Stimulated activated naive CD8-positive, alpha-beta T cell treated with anti-CD3 and anti-CD28 coated beads, Interleukin-15, amount 100 ng/mL, for 72 hours (primary cell): ENCODE data around the gene RFNG.

Experiments used
- ATAC-seq: fragments of 150-1000 bp; cut with Tn5 transposase; 2 replicates; pipeline ENCODE4 v1.10.0; 2021; ENCODE audit warnings: mild to moderate bottlenecking, moderate library complexity
- DNase-seq, 2 donors: peaks; one replicate each; pipeline ENCODE4 v3.0.0; 2021 to 2022
- H3K27ac Mint-ChIP-seq, 2 donors: one replicate each; pipeline ENCODE4 v1.8.0; 2022; ENCODE audit warnings: mild to moderate bottlenecking in 2 of 2, mixed read lengths in 2 of 2, moderate library complexity in 2 of 2
- H3K27me3 Mint-ChIP-seq: one replicate; pipeline ENCODE4 v1.8.0; 2022; ENCODE audit warnings: mixed read lengths
- H3K4me1 Mint-ChIP-seq: one replicate; pipeline ENCODE4 v1.8.0; 2022; ENCODE audit warnings: mild to moderate bottlenecking, mixed read lengths
- H3K4me3 Mint-ChIP-seq, 2 donors: one replicate each; pipeline ENCODE4 v1.8.0; 2022; ENCODE audit warnings: mild to moderate bottlenecking in 2 of 2, mixed read lengths in 2 of 2, moderate library complexity in 1 of 2
- H3K9me3 Mint-ChIP-seq, 2 donors: one replicate each; pipeline ENCODE4 v1.8.0; 2022; ENCODE audit warnings: mixed read lengths in 2 of 2

The RFNG gene

GRCh38 chr17:82004517-82005455 lies 46.8 kb downstream of the RFNG start:
- H3K27me3 Mint-ChIP-seq: no peaks in the 10 kb centered on the region
- ATAC-seq (no peak), DNase-seq (no peak)
- H3K27ac Mint-ChIP-seq: no peak overlapping the region
- H3K4me1 Mint-ChIP-seq: peaks cover 8% of the 10 kb centered on the region
- no peak overlapping the region for H3K4me3 Mint-ChIP-seq
- no peaks in the 10 kb centered on the region for H3K9me3 Mint-ChIP-seq

- Mint-ChIP-seq H3K27me3 (no peaks in the 10 kb centered on the region), H3K27ac (no peak overlapping the region), H3K4me1 (no peaks in the 10 kb centered on the region), H3K4me3 (no peak overlapping the region), H3K9me3 (no peaks in the 10 kb centered on the region)
- ATAC-seq: no peak
- no peak for DNase-seq
These were observed 47.9 kb downstream of the RFNG start for GRCh38 chr17:82003411-82004381.

- DNase-seq (no peak), ATAC-seq (no peak)
- H3K4me1 Mint-ChIP-seq: no peaks in the 10 kb centered on the region
- H3K4me3 Mint-ChIP-seq: no peak overlapping the region
- no peaks in the 10 kb centered on the region for H3K9me3 Mint-ChIP-seq
- H3K27ac Mint-ChIP-seq: peak overlapping the region; percentile 40 to 48
- no peaks in the 10 kb centered on the region for H3K27me3 Mint-ChIP-seq
These were observed 50.0 kb downstream of the RFNG start for GRCh38 chr17:82001571-82002056.

GRCh38 chr17:82000803-82001570 lies 50.6 kb downstream of the RFNG start:
- Mint-ChIP-seq H3K27ac (no peak overlapping the region), H3K4me1 (no peaks in the 10 kb centered on the region), H3K27me3 (no peaks in the 10 kb centered on the region), H3K9me3 (no peaks in the 10 kb centered on the region), H3K4me3 (no peak overlapping the region)
- DNase-seq: no peak
- peak; percentile 33 for ATAC-seq

GRCh38 chr17:81999976-82000802 lies 51.4 kb downstream of the RFNG start:
- ATAC-seq (peak; percentile 39), DNase-seq (no peak)
- no peaks in the 10 kb centered on the region for H3K9me3 Mint-ChIP-seq
- no peak overlapping the region for H3K27ac Mint-ChIP-seq
- no peak overlapping the region for H3K4me3 Mint-ChIP-seq
- H3K4me1 Mint-ChIP-seq: no peaks in the 10 kb centered on the region
- H3K27me3 Mint-ChIP-seq: no peaks in the 10 kb centered on the region

GRCh38 chr17:81999587-81999975 lies 52.0 kb downstream of the RFNG start:
- Mint-ChIP-seq H3K9me3 (no peaks in the 10 kb centered on the region), H3K4me3 (no peak overlapping the region), H3K27me3 (no peaks in the 10 kb centered on the region), H3K4me1 (no peaks in the 10 kb centered on the region), H3K27ac (no peak overlapping the region)
- DNase-seq (no peak), ATAC-seq (no peak)

GRCh38 chr17:81998691-81999438 lies 52.7 kb downstream of the RFNG start:
- H3K4me1 Mint-ChIP-seq: no peaks in the 10 kb centered on the region
- H3K4me3 Mint-ChIP-seq: no peak overlapping the region
- H3K9me3 Mint-ChIP-seq: no peaks in the 10 kb centered on the region
- no peak for ATAC-seq
- H3K27me3 Mint-ChIP-seq: no peaks in the 10 kb centered on the region
- H3K27ac Mint-ChIP-seq: no peak overlapping the region
- no peak for DNase-seq

- DNase-seq: no peak
- H3K27me3 Mint-ChIP-seq: no peaks in the 10 kb centered on the region
- H3K4me3 Mint-ChIP-seq: no peak overlapping the region
- H3K9me3 Mint-ChIP-seq: no peaks in the 10 kb centered on the region
- H3K27ac Mint-ChIP-seq: no peak overlapping the region
- H3K4me1 Mint-ChIP-seq: no peaks in the 10 kb centered on the region
- ATAC-seq: no peak
These were observed 53.4 kb downstream of the RFNG start for GRCh38 chr17:81998212-81998611.
